NCI-H82 (cell line): Measurements from ENCODE around the gene SNRK.
"Not testable (repeated sequence)": the region's sequence is repeated elsewhere in the genome, so short reads cannot be mapped to it uniquely, and the experiment has no call there.

Source experiments
- DNase-seq: peaks from one replicate; lab custom pipeline; 2025; lab: John Stamatoyannopoulos, UW

SNRK gene

DNA sequence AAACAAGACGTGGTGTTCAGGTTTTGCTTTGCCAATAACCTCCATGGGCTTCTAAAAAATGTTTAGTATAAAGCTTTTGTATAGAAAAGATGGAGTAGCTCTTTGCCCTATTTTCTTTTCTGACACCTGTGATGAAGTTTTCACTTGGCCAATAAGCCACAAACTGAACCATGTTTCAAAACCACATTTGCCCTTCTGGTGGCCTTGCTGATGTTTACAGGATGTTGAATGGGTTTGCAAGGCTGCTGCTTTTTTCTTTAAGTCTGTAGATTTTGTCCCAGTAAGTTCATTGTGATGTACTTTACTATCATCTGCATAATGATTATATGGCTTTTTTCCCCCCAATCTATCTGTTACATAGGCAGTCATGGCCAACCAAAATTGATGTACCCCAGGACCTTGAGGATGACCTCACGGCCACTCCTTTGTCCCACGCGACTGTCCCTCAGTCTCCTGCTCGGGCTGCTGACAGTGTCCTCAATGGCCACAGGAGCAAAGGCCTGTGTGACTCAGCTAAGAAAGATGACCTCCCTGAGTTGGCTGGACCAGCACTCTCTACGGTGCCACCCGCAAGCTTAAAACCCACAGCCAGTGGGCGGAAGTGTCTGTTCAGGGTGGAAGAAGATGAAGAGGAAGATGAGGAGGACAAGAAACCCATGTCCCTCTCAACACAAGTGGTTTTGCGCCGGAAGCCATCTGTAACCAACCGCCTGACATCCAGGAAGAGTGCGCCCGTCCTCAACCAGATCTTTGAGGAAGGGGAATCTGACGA is 60.8 kb downstream of the SNRK start:
- no peak for DNase-seq

DNA sequence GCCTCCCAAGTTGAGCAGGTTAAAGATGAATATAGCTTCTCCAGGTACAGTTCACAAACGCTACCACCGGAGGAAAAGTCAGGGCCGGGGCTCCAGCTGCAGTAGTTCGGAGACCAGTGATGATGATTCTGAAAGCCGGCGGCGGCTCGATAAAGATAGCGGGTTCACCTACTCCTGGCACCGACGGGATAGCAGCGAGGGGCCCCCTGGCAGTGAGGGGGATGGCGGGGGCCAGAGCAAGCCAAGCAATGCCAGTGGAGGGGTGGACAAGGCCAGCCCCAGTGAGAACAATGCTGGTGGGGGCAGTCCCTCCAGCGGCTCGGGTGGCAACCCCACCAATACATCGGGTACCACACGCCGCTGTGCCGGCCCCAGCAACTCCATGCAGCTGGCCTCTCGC is 61.4 kb downstream of the SNRK start:
- no peak for DNase-seq

DNA sequence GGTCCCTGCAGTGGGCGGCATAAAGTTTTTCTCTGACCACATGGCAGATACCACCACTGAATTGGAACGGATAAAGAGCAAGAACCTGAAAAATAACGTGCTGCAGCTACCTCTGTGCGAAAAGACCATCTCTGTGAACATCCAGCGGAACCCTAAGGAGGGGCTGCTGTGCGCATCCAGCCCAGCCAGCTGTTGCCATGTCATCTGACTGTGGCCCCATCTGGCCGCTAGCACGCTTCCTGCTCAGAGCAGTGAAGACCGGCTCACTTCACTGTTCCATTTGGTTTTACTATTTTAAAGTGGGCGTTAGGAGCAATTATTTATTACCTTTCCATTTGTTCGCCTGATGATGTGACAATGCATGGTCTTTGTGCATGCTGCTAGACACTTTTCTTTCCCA is 62.0 kb downstream of the SNRK start:
- no peak for DNase-seq

DNA sequence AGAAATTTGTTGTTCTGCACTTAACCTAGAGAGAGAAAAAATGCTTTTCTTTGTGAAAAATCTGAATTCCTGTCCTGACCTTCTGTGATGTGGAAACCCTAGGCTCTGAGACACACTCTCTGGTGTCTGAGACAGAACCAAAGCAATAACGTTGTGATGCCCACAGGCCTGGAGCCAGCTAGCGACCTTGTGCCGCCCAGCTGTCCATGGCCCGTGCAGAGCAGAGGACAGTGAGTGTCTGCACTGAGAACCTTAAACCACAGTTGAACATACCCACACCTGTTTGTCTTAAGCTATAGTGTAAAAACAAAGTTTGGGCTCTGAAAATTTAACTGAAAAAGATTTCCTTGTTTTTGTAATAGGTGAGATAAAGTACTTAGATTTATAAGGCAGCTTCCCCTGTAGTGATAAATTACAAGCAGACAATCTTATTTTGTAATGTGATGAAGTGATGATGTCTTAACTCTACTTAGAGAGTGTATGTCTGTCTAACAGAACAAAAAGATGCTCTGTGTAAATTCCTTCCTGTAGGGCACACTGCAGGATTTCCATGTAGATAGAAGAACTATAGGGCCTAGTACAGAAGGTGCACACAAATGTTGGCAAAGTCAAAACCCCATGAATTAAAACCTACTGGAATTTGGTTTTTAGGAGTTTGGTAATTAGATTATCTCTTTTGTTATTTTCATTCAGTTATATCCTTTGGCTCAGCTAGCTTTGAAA is 62.7 kb downstream of the SNRK start:
- no peak for DNase-seq

DNA sequence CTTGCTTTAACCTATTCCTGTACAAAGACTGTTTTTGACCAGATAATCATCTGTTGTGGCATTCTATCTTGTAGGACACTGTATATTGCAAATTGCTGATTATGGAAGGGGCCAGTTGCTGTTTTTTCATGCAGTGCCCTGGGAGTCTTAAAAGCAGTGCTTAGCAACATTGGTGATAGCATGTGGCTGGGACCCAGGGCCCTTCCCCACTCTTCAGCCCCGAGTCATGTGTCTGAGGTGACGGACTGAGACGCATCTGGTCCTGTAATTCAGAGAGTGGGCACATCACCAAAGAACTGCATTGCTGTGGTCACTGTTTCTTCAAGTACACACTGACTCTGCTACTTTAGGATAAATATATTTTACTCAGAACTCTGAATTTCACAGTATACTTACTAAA is 63.4 kb downstream of the SNRK start:
- DNase-seq, result no peak

DNA sequence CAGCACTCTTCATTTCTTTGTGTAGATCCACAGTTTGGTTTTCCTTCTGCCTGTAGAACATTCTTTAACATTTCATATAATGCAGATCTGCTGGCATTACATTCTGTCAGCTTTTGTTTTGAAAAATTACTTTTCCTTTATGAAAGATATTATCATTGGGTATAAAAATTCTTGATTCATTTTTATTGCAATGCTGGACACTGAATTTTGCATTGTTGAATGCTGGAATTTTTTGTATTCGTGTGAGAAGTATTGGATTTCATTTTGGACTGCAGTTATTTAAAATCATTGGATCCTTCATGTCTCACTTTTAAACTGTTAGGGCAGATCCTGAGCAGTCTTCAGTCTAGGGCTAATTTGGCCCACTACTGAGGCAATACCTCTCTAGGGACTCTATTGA is 67.1 kb downstream of the SNRK start:
- no peak for DNase-seq

- no peak for DNase-seq
These were observed 67.8 kb downstream of the SNRK start for GRCh38 chr3:43353923-43354670.

- DNase-seq, result not testable (repeated sequence)
These were observed 69.7 kb downstream of the SNRK start for GRCh38 chr3:43356033-43356432.

DNA sequence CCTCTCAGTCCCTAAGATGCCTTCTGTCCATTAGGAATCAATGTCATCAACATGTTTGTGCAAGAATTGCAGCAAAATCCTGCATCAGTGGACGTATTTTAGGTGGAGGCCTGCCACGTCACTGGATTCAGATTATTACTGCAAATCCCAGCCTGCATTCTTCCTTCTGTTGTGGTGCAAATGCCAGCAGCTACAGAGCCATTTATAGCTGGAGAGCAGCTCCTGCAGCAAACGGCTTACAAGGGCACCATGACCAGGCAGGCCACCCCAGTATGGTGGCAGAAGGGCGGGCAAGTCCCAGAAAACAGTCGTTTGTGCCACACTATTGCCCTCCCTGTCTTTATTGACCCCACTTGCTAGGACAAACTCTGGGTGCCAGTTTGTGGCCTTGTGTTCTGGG is 74.7 kb downstream of the SNRK start:
- DNase-seq, result no peak

DNA sequence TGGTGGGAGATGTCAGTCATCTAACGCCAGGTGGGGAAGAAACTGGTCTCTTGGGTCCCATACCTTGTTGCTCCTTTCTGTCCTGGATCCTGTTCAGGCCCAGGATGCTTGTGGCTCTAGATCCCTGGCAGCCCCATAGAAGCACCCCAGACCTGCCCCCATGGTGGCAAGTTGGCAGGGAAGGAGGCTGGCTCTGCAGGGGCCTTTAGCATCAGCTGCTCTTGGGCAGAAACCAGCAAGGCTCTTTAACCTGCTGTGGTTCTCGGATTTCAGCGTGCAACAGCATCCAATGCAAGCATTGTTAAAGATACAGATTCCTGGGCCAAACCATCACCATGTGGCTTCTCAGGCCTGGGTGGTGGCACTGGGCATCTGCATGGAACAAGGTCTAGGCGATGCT is 75.8 kb downstream of the SNRK start:
- DNase-seq, result no peak

DNA sequence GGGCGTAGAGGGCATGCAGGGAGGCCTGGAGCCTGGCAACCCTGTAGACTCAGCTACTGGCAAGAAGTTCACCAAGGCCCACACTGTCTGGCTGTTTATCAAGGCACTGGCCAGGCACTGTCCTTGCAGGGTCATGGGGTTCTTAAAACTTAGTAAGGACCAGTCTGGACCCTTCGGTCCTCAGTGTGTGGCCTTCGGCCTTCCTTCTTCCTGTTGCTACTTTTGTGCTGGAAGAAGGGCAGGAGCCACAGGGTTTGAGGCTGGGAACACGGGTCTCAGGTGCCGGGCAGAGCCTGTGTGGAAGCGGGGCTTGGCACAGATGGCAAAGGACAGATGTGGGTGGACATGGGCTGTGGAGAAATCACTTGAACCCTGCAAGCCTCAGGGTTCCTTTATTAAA is 76.6 kb downstream of the SNRK start:
- DNase-seq, result no peak

DNA sequence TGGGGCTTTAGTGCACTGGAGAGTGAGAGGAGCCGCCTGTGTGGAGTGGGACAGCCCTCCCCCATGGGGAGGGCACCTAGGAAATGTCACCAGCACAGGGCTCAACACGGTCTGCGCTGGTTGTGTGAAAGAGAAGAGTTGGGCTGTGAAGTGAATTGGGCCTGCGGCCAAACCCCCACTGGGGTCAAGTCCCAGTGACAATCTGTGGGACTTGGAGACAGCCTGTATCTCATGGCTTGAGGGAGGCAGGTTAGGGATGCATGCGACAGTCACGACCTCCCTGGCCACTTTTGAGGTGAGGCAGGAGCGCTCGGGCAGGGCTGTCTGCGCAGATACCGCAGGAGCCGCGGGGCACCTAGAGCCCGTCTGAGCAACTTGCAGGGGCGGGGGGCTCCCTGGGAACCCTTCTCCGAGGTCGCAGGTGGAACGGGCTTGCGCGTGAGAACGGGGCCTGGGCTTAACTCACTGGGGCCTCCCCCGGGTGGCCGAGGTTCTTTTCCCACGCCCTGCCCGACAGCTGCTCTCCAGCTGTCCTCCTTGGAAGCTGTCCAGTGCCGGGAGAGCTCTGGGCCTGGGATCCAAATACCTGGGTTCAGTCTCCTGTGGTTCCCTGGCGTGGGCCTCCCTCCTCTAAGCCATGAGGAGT is 77.4 kb downstream of the SNRK start:
- no peak for DNase-seq

DNA sequence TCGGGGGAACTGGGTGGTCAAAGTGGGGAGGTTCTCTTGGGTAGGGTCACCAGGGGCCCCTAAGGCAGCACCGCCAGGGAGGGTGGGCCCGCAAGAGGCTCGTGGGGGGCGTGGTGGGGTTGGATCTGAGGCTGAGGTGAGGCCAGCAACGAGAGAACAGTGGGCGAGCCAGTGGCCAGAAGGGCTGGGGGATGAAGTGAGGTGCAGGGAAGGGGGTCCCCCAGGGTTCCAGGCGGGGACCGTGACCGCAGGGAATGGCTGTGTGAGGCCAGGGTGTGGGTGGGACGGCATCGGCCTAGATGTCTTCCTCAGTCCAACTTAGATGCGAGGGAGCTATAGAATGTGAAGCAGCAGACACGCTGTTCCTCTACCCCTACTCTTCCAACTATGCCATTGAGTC is 78.2 kb downstream of the SNRK start:
- no peak for DNase-seq

- DNase-seq, result no peak
These were observed 78.6 kb downstream of the SNRK start for GRCh38 chr3:43364926-43365325.

- no peak for DNase-seq
These were observed 79.4 kb downstream of the SNRK start for GRCh38 chr3:43365601-43366305.

DNA sequence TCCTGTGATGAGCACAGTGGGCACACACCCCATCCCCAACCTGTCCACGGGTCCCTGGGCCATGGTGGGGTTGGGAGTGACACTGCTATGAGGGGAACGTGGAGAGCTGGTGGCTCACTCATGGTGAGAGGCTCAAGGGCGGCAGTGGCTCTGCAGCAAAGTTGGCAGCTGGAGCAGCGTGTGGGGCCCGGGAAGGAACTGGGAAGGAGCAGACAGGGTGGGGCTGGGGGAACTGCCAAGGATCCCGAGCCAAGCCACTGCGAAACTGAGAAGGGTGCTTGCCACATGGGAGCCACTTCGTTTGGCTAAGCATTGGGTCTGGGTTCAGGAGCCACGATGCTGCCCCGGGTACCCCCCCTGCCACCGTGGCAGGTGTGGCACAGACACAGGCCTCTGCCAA is 80.1 kb downstream of the SNRK start:
- no peak for DNase-seq

DNA sequence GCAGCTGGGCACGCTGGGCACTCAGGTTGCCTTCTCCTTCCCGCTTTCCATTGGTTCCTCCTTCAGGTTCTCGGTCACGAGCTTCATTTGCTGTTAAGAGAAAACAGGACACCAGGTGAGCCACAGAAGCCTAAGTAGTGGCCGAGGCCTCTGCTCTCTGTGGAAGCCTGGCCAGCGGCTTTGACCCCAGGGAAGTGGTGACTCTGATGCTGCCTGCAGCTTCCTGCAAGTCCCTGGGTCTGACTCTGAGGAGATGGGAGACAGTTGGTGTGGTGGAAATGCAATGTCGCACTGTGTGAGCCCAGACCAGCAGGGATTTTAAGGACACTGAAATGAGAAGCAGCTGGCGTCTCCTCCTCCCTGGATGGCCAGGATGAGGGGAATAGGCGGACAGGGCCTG is 80.5 kb downstream of the SNRK start:
- DNase-seq, result no peak

GRCh38 chr3:43369404-43370292 is 83.3 kb downstream of the SNRK start:
- DNase-seq, result no peak

GRCh38 chr3:43370293-43370980 is 84.1 kb downstream of the SNRK start:
- no peak for DNase-seq

DNA sequence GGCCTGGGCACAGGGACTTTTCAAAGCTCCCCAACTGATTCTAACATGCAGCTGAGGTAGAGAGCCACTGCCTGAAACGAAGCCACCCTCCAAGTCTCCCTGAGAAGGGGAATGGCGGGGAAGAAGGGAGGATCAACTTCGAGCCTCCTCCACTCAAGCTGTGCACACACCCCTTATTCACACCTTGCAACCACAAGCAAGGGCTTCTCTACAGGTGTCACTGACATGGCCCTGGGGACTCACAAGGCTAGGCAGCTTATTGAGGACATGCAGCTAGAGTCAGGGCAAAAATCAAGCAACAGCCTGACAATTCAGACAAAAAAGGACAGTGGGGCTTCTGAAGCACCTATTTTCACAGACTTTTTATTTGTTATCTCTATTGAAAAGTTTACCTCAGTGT is 85.2 kb downstream of the SNRK start:
- DNase-seq, result no peak
